ENCODE results near the gene KIAA0232. TPM values are rescaled to one million over a fixed set of nuclear protein-coding genes. Genes with fewer than 3 reads are reported as not detected.

The KIAA0232 gene
- total and polyA plus RNA-seq, 9 of the 15 experiments (the other 6 are each of a cell fraction or from before 2014, with no cell fraction given) = 3.5 to 17.4 (median 13.0) TPM

DNA sequence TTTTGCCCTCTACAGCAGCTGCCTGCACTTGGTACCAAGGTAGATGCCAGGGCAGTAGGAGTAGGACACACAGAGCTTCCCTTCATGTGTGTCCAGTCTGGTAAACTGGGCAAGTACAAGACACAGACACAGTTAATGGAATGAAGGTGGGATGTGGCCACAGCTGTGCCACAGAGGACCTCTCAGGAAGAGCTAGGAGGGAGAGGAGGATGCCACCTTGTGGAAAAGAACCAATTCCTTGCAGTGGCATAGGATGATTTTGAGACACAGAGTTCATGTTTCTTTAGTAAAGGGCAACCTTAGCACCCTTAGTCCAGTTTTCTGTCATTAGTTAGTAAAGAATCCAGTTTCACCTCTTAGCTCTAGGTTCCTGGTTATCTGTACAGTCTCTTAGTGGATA, 90.8 kb downstream of the KIAA0232 start (continued):
- TF ChIP-seq ZNF699 (CRISPR knock-in tag; IDR thresholded peaks at IDR 0.05; ENCODE audit: insufficient replicate concordance) = no peak
- TF ChIP-seq, protein P1, sequence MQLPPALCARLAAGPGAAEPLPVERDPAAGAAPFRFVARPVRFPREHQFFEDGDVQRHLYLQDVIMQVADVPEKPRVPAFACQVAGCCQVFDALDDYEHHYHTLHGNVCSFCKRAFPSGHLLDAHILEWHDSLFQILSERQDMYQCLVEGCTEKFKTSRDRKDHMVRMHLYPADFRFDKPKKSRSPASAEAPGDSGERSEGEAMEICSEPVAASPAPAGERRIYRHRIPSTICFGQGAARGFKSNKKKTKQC (CRISPR knock-in tag; IDR thresholded peaks at IDR 0.05) = no peak
- TF ChIP-seq EHMT2 (IDR thresholded peaks at IDR 0.05) = no peak
- TF ChIP-seq RBM15 (IDR thresholded peaks at IDR 0.05; ENCODE audit: insufficient read depth, low read length) = no peak
- TF ChIP-seq RAD21 (CRISPR knock-in tag; conservative IDR thresholded peaks at IDR 0.05 in 1 of 2, IDR thresholded peaks at IDR 0.05 in 1 of 2) = peak in 1 of 2 experiments; percentile 46; a peak in 2 of 4 replicates
- TF ChIP-seq NR3C1 (CRISPR knock-in tag; IDR thresholded peaks at IDR 0.05) = no peak
- TF ChIP-seq, protein P2, sequence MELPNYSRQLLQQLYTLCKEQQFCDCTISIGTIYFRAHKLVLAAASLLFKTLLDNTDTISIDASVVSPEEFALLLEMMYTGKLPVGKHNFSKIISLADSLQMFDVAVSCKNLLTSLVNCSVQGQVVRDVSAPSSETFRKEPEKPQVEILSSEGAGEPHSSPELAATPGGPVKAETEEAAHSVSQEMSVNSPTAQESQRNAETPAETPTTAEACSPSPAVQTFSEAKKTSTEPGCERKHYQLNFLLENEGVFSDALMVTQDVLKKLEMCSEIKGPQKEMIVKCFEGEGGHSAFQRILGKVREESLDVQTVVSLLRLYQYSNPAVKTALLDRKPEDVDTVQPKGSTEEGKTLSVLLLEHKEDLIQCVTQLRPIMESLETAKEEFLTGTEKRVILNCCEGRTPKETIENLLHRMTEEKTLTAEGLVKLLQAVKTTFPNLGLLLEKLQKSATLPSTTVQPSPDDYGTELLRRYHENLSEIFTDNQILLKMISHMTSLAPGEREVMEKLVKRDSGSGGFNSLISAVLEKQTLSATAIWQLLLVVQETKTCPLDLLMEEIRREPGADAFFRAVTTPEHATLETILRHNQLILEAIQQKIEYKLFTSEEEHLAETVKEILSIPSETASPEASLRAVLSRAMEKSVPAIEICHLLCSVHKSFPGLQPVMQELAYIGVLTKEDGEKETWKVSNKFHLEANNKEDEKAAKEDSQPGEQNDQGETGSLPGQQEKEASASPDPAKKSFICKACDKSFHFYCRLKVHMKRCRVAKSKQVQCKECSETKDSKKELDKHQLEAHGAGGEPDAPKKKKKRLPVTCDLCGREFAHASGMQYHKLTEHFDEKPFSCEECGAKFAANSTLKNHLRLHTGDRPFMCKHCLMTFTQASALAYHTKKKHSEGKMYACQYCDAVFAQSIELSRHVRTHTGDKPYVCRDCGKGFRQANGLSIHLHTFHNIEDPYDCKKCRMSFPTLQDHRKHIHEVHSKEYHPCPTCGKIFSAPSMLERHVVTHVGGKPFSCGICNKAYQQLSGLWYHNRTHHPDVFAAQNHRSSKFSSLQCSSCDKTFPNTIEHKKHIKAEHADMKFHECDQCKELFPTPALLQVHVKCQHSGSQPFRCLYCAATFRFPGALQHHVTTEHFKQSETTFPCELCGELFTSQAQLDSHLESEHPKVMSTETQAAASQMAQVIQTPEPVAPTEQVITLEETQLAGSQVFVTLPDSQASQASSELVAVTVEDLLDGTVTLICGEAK (IDR thresholded peaks at IDR 0.05) = no peak
- TF ChIP-seq, protein P2 (CRISPR knock-in tag; IDR thresholded peaks at IDR 0.05) = no peak
- TF ChIP-seq XRCC3 (IDR thresholded peaks at IDR 0.05) = no peak
- no peak for TF ChIP-seq ZNF184 (CRISPR knock-in tag; IDR thresholded peaks at IDR 0.05)
- no peak for TF ChIP-seq L3MBTL2 (IDR thresholded peaks at IDR 0.05)
- TF ChIP-seq, protein P3, sequence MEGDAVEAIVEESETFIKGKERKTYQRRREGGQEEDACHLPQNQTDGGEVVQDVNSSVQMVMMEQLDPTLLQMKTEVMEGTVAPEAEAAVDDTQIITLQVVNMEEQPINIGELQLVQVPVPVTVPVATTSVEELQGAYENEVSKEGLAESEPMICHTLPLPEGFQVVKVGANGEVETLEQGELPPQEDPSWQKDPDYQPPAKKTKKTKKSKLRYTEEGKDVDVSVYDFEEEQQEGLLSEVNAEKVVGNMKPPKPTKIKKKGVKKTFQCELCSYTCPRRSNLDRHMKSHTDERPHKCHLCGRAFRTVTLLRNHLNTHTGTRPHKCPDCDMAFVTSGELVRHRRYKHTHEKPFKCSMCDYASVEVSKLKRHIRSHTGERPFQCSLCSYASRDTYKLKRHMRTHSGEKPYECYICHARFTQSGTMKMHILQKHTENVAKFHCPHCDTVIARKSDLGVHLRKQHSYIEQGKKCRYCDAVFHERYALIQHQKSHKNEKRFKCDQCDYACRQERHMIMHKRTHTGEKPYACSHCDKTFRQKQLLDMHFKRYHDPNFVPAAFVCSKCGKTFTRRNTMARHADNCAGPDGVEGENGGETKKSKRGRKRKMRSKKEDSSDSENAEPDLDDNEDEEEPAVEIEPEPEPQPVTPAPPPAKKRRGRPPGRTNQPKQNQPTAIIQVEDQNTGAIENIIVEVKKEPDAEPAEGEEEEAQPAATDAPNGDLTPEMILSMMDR (IDR thresholded peaks at IDR 0.05 in 2 of 3, conservative IDR thresholded peaks at IDR 0.05 in 1 of 3; ENCODE audit: insufficient read depth in 2 of 3, low read depth in 1 of 3, low read length in 3 of 3) = peak in 1 of 3 experiments; percentile 39; a peak in 2 of 6 replicates
- no peak for TF ChIP-seq ZNF311 (CRISPR knock-in tag; IDR thresholded peaks at IDR 0.05)
- no peak for TF ChIP-seq ILK (tag; IDR thresholded peaks at IDR 0.05; ENCODE audit: borderline replicate concordance, low read depth)

Measured in K562 (cell line).